Left lung (tissue), 10 donors: ENCODE measurements around the gene DRD4. TPM values are rescaled to one million over a fixed set of nuclear protein-coding genes. Genes with fewer than 3 reads are reported as not detected.
A peak's percentile ranks its signal among the peaks of the same experiment; 100 is the strongest.
"Not testable (repeated sequence)": the region's sequence is repeated elsewhere in the genome, so short reads cannot be mapped to it uniquely, and the experiment has no call there.

Source experiments
- ATAC-seq: fragments of 200-7000 bp; cut with Tn5 transposase; one replicate; pipeline ENCODE4 v1.9.1; 2020; ENCODE audit warnings: moderate library complexity
- DNase-seq, 4 donors: peaks; one replicate each; pipeline ENCODE4 v3.0.0-alpha.2; 2013 to 2020
- H3K27ac ChIP-seq, 2 donors: fragments of 200-600 bp; sonication (generic) in 1 of 2; one replicate each; pipeline versions ENCODE4 v1.5.0 to v1.8.0; 2020 to 2021
- H3K27me3 ChIP-seq, 2 donors: fragments of 200-600 bp; sonication (generic) in 1 of 2; one replicate each; pipeline versions ENCODE4 v1.5.0 to v1.8.0; 2020 to 2021
- H3K36me3 ChIP-seq, 2 donors: fragments of 200-600 bp; sonication (generic) in 1 of 2; one replicate each; pipeline versions ENCODE4 v1.5.0 to v1.8.0; 2020 to 2021
- H3K4me1 ChIP-seq, 2 donors: fragments of 200-600 bp; one replicate each; pipeline ENCODE4 v1.8.0; 2021
- H3K4me3 ChIP-seq, 2 donors: fragments of 200-600 bp; sonication (generic) in 1 of 2; one replicate each; pipeline versions ENCODE4 v1.5.0 to v1.8.0; 2020 to 2021; ENCODE audit warnings: mild to moderate bottlenecking in 1 of 2
- H3K9me3 ChIP-seq, 2 donors: fragments of 200-600 bp; sonication (generic) in 1 of 2; one replicate each; pipeline versions ENCODE4 v1.5.0 to v1.8.0; 2020 to 2021
- CTCF ChIP-seq, 2 donors: fragments of 200-600 bp; sonication (generic) in 1 of 2; IDR thresholded peaks; one replicate each; pipeline versions ENCODE4 v1.5.0 to v1.8.0; 2021; ENCODE audit warnings: antibody characterized with exemption in 2 of 2
- intact Hi-C, 2 donors: fragments of 100-400 bp; cut with DNase I; formaldehyde crosslinking; loops; one replicate each; pipeline versions ENCODE4 v1.11.2 to v1.14.2; 2022
- polyA plus RNA-seq, 6 donors: library from polyadenylated mRNA; unstranded; fragments of 120-200 nt; gene quantifications; one replicate each; pipeline ENCODE4 v1.2.1, GENCODE V29; 2013; ENCODE audit not compliant: insufficient read length in 6 of 6
- total RNA-seq, 2 donors: library from RNA; stranded (reverse); fragmentation: NEBNext Ultra II Directional; extraction: Animal tissue kit (Norgen Biotek cat#: 25700); gene quantifications; one replicate each; pipeline ENCODE4 v1.2.1, GENCODE V29; 2021
- donor health status: DM: no; HTN: yes; CAD: no.
- donor health status: DM: no; HTN: no; CAD: no.

The DRD4 gene
- total and polyA plus RNA-seq, 8 donors = 0.29 to 1.0 (median 0.64) TPM

- ATAC-seq = no peak
- Histone ChIP-seq H3K36me3 (peaks cover 0 to 78% of the 10 kb centered on the region in 2 donors), H3K27me3 (no peaks in the 10 kb centered on the region), H3K27ac (no peak overlapping the region), H3K9me3 (no peaks in the 10 kb centered on the region), H3K4me1 (peaks cover 0 to 5% of the 10 kb centered on the region in 2 donors), H3K4me3 (no peak overlapping the region)
- no peak for TF ChIP-seq CTCF (IDR thresholded peaks at IDR 0.05)
- DNase-seq = no peak
- intact Hi-C loops = no loop called here
Observed at GRCh38 chr11:687751-688150, 50.7 kb downstream of the DRD4 start.

- no peak for TF ChIP-seq CTCF (IDR thresholded peaks at IDR 0.05)
- Histone ChIP-seq H3K4me3 (no peak overlapping the region), H3K9me3 (no peaks in the 10 kb centered on the region), H3K36me3 (peaks cover 0 to 68% of the 10 kb centered on the region in 2 donors), H3K4me1 (peaks cover 6 to 15% of the 10 kb centered on the region in 2 donors), H3K27me3 (no peaks in the 10 kb centered on the region), H3K27ac (no peak overlapping the region)
- no peak for ATAC-seq
- DNase-seq = no peak
- intact Hi-C loops = no loop called here
Observed at GRCh38 chr11:688681-689080, 51.6 kb downstream of the DRD4 start.

GRCh38 chr11:689625-690024 lies 52.6 kb downstream of the DRD4 start:
- peak; percentile 42 for ATAC-seq
- Histone ChIP-seq H3K27ac (no peak overlapping the region), H3K36me3 (peaks cover 0 to 59% of the 10 kb centered on the region in 2 donors), H3K27me3 (no peaks in the 10 kb centered on the region), H3K9me3 (no peaks in the 10 kb centered on the region), H3K4me1 (peaks cover 10 to 24% of the 10 kb centered on the region in 2 donors), H3K4me3 (no peak overlapping the region)
- no peak for TF ChIP-seq CTCF (IDR thresholded peaks at IDR 0.05)
- intact Hi-C loops = no loop called here
- no peak for DNase-seq

- ATAC-seq, intact Hi-C loops, H3K27me3 ChIP-seq, H3K9me3 ChIP-seq, DNase-seq, H3K27ac ChIP-seq, H3K4me3 ChIP-seq: not testable (repeated sequence)
- peaks cover 0 to 53% of the 10 kb centered on the region in 2 donors for H3K36me3 ChIP-seq
- H3K4me1 ChIP-seq = peaks cover 10 to 24% of the 10 kb centered on the region in 2 donors
Observed at GRCh38 chr11:690244-690643, 53.2 kb downstream of the DRD4 start.

Other genes starting within 250 kb of the DRD4 start
- 10 to 100 TPM; 43.3 to 48.6 TPM for gene PKP3, start 243.1 kb upstream of the DRD4 start, total RNA-seq
- gene PKP3, start 243.1 kb upstream of the DRD4 start, polyA plus RNA-seq = 10 to 100 TPM; 11.0 to 15.5 (median 12.6) TPM
- gene SIGIRR, start 222.3 kb upstream of the DRD4 start, total RNA-seq = 10 to 100 TPM; 59.0 to 74.8 TPM
- 10 to 100 TPM; 24.2 to 43.7 (median 30.3) TPM for gene SIGIRR, start 222.3 kb upstream of the DRD4 start, polyA plus RNA-seq
- gene ANO9, start 195.3 kb upstream of the DRD4 start, total RNA-seq = 10 to 100 TPM; 20.2 to 28.0 TPM
- 1 to 10 TPM; 4.0 to 9.5 (median 7.3) TPM for gene ANO9, start 195.3 kb upstream of the DRD4 start, polyA plus RNA-seq
- gene PTDSS2, start 187.0 kb upstream of the DRD4 start, total RNA-seq = 10 to 100 TPM; 25.6 to 27.9 TPM
- gene PTDSS2, start 187.0 kb upstream of the DRD4 start, polyA plus RNA-seq = 10 to 100 TPM; 21.5 to 30.3 (median 24.8) TPM
- gene RNH1, start 130.0 kb upstream of the DRD4 start, total RNA-seq = 100 to 1,000 TPM; 185 to 243 TPM
- gene RNH1, start 130.0 kb upstream of the DRD4 start, polyA plus RNA-seq = 100 to 1,000 TPM in 1 of 6 donors, 10 to 100 TPM in 5; 69.3 to 112 (median 88.3) TPM
- 10 to 100 TPM; 43.2 to 52.4 TPM for gene HRAS, start 101.7 kb upstream of the DRD4 start, total RNA-seq
- gene HRAS, start 101.7 kb upstream of the DRD4 start, polyA plus RNA-seq = 10 to 100 TPM; 32.4 to 40.6 (median 37.1) TPM
- 1 to 10 TPM; 1.8 to 3.1 TPM for gene LRRC56, start 99.7 kb upstream of the DRD4 start, total RNA-seq
- gene LRRC56, start 99.7 kb upstream of the DRD4 start, polyA plus RNA-seq = 1 to 10 TPM; 2.1 to 4.7 (median 2.9) TPM
- 1 to 10 TPM; 4.1 to 4.5 TPM for gene LMNTD2, start 76.5 kb upstream of the DRD4 start, total RNA-seq
- gene LMNTD2, start 76.5 kb upstream of the DRD4 start, polyA plus RNA-seq = 1 to 10 TPM; 1.6 to 5.2 (median 2.5) TPM
- gene RASSF7, start 76.3 kb upstream of the DRD4 start, total RNA-seq = 10 to 100 TPM; 42.1 to 57.2 TPM
- gene RASSF7, start 76.3 kb upstream of the DRD4 start, polyA plus RNA-seq = 10 to 100 TPM; 17.6 to 31.1 (median 26.3) TPM
- gene PHRF1, start 60.8 kb upstream of the DRD4 start, total RNA-seq = 10 to 100 TPM; 23.9 to 32.7 TPM
- gene PHRF1, start 60.8 kb upstream of the DRD4 start, polyA plus RNA-seq = 10 to 100 TPM; 18.6 to 29.5 (median 23.5) TPM
- 10 to 100 TPM; 38.8 to 50.4 TPM for gene IRF7, start 21.3 kb upstream of the DRD4 start, total RNA-seq
- gene IRF7, start 21.3 kb upstream of the DRD4 start, polyA plus RNA-seq = 10 to 100 TPM in 5 of 6 donors, 1 to 10 TPM in 1; 9.8 to 14.7 (median 12.8) TPM
- not detected for gene CDHR5, start 12.3 kb upstream of the DRD4 start, total RNA-seq
- under 1 TPM; 0.46 to 0.77 (median 0.69) TPM for gene CDHR5, start 12.3 kb upstream of the DRD4 start, polyA plus RNA-seq
- not detected for gene SCT, start 10.1 kb upstream of the DRD4 start, total RNA-seq
- gene SCT, start 10.1 kb upstream of the DRD4 start, polyA plus RNA-seq = 1 to 10 TPM; 1.6 to 3.0 (median 2.5) TPM
- gene DEAF1, start 58.0 kb downstream of the DRD4 start, total RNA-seq = 10 to 100 TPM; 28.3 to 28.6 TPM
- 10 to 100 TPM; 35.6 to 52.9 (median 41.0) TPM for gene DEAF1, start 58.0 kb downstream of the DRD4 start, polyA plus RNA-seq
- 10 to 100 TPM; 23.6 to 25.2 TPM for gene TMEM80, start 58.5 kb downstream of the DRD4 start, total RNA-seq
- gene TMEM80, start 58.5 kb downstream of the DRD4 start, polyA plus RNA-seq = 10 to 100 TPM; 26.9 to 34.5 (median 31.9) TPM
- gene EPS8L2, start 69.0 kb downstream of the DRD4 start, total RNA-seq = 100 to 1,000 TPM; 114 to 190 TPM
- 10 to 100 TPM; 52.5 to 92.2 (median 76.8) TPM for gene EPS8L2, start 69.0 kb downstream of the DRD4 start, polyA plus RNA-seq
- 100 to 1,000 TPM; 206 to 322 TPM for gene TALDO1, start 110.2 kb downstream of the DRD4 start, total RNA-seq
- 100 to 1,000 TPM; 100 to 124 (median 115) TPM for gene TALDO1, start 110.2 kb downstream of the DRD4 start, polyA plus RNA-seq
- gene GATD1, start 140.2 kb downstream of the DRD4 start, total RNA-seq = 10 to 100 TPM; 57.9 to 63.7 TPM
- 10 to 100 TPM; 51.7 to 87.1 (median 67.1) TPM for gene GATD1, start 140.2 kb downstream of the DRD4 start, polyA plus RNA-seq
- gene CEND1, start 152.8 kb downstream of the DRD4 start, total RNA-seq = under 1 TPM in 1 of 2 donors, not detected in 1; 0.47 TPM
- gene CEND1, start 152.8 kb downstream of the DRD4 start, polyA plus RNA-seq = under 1 TPM; 0.11 to 0.42 (median 0.33) TPM
- 10 to 100 TPM; 28.9 to 29.4 TPM for gene SLC25A22, start 161.0 kb downstream of the DRD4 start, total RNA-seq
- 10 to 100 TPM; 12.5 to 23.9 (median 15.1) TPM for gene SLC25A22, start 161.0 kb downstream of the DRD4 start, polyA plus RNA-seq
- 10 to 100 TPM; 13.8 to 18.6 TPM for gene PIDD1, start 168.0 kb downstream of the DRD4 start, total RNA-seq
- gene PIDD1, start 168.0 kb downstream of the DRD4 start, polyA plus RNA-seq = 10 to 100 TPM in 5 of 6 donors, 1 to 10 TPM in 1; 9.7 to 13.7 (median 12.1) TPM
- 1,000 to 10,000 TPM; 1,620 to 1,802 TPM for gene RPLP2, start 172.7 kb downstream of the DRD4 start, total RNA-seq
- 1,000 to 10,000 TPM; 1,154 to 1,526 (median 1,296) TPM for gene RPLP2, start 172.7 kb downstream of the DRD4 start, polyA plus RNA-seq
- 100 to 1,000 TPM in 1 of 2 donors, 10 to 100 TPM in 1; 96.3 to 128 TPM for gene PNPLA2, start 181.6 kb downstream of the DRD4 start, total RNA-seq
- gene PNPLA2, start 181.6 kb downstream of the DRD4 start, polyA plus RNA-seq = 10 to 100 TPM; 29.9 to 49.0 (median 39.8) TPM
- 10 to 100 TPM; 22.6 to 32.1 TPM for gene CRACR2B, start 190.7 kb downstream of the DRD4 start, total RNA-seq
- gene CRACR2B, start 190.7 kb downstream of the DRD4 start, polyA plus RNA-seq = 10 to 100 TPM; 14.2 to 26.0 (median 19.9) TPM
- 100 to 1,000 TPM; 501 to 815 TPM for gene CD151, start 195.7 kb downstream of the DRD4 start, total RNA-seq
- gene CD151, start 195.7 kb downstream of the DRD4 start, polyA plus RNA-seq = 100 to 1,000 TPM; 122 to 182 (median 145) TPM
- gene POLR2L, start 205.3 kb downstream of the DRD4 start, total RNA-seq = 100 to 1,000 TPM; 140 to 227 TPM
- gene POLR2L, start 205.3 kb downstream of the DRD4 start, polyA plus RNA-seq = 100 to 1,000 TPM in 3 of 6 donors, 10 to 100 TPM in 3; 65.2 to 121 (median 97.7) TPM
- gene TSPAN4, start 205.6 kb downstream of the DRD4 start, total RNA-seq = 100 to 1,000 TPM; 129 to 132 TPM
- gene TSPAN4, start 205.6 kb downstream of the DRD4 start, polyA plus RNA-seq = 10 to 100 TPM; 46.9 to 75.3 (median 73.2) TPM